K562 (cell line): ENCODE data around the gene PRELID3B. TPM values are rescaled to one million over a fixed set of nuclear protein-coding genes. Genes with fewer than 3 reads are reported as not detected.

ENCODE experiments used
- BRD9 ChIP-seq: fragments of 450-650 bp; IDR thresholded peaks from 2 replicates; pipeline ENCODE4 v1.6.1; 2018; ENCODE audit warnings: low read depth; ENCODE audit not compliant: partially characterized antibody
- C11orf30 ChIP-seq: fragments of 450-650 bp; IDR thresholded peaks from 2 replicates; pipeline ENCODE4 v1.6.1; 2016; ENCODE audit warnings: low read depth, mild to moderate bottlenecking
- CCAR2 ChIP-seq: fragments of 200-400 bp; formaldehyde crosslinking; IDR thresholded peaks from 2 replicates; pipeline ENCODE4 v1.6.1; 2017; ENCODE audit warnings: mild to moderate bottlenecking, low read depth, low read length
- CREM ChIP-seq: IDR thresholded peaks from 2 replicates; pipeline ENCODE4 v1.6.1; 2014; ENCODE audit warnings: antibody characterized with exemption, low read depth
- HMG20A ChIP-seq: fragments of 450-650 bp; formaldehyde crosslinking; conservative IDR thresholded peaks from 2 replicates; pipeline ENCODE4 v1.4.0; 2020; ENCODE audit warnings: mild to moderate bottlenecking, mixed read lengths
- KAT2B ChIP-seq: IDR thresholded peaks from one replicate; pipeline ENCODE4 v1.6.1; 2012; ENCODE audit warnings: low read depth, mild to moderate bottlenecking, control low read depth, inconsistent platforms, low read length, moderate library complexity
- MAFK ChIP-seq: IDR thresholded peaks from 2 replicates; pipeline ENCODE4 v1.6.1; 2011; ENCODE audit warnings: low read length, improper control_type of control experiment
- MXI1 ChIP-seq: IDR thresholded peaks from 2 replicates; pipeline ENCODE4 v1.6.1; 2011; ENCODE audit warnings: low read depth, mild to moderate bottlenecking, improper control_type of control experiment, low read length
- MYBL2 ChIP-seq, 2 experiments: fragments of 450-650 bp in 1 of 2; sonication (generic) in 1 of 2; formaldehyde crosslinking in 1 of 2; IDR thresholded peaks; 2 replicates each; pipeline versions ENCODE4 v1.6.1 to v1.8.1; 2017 to 2022; ENCODE audit warnings: borderline replicate concordance in 1 of 2, inconsistent platforms in 1 of 2, low read depth in 1 of 2, mild to moderate bottlenecking in 1 of 2, missing genetic modification reagents in 1 of 2, moderate library complexity in 1 of 2
- SPI1 ChIP-seq: IDR thresholded peaks from 2 replicates; pipeline ENCODE4 v1.6.1; 2011; ENCODE audit warnings: low read depth, low read length, control low read depth, borderline replicate concordance
- ZC3H8 ChIP-seq: fragments of 450-650 bp; IDR thresholded peaks from 2 replicates; pipeline ENCODE4 v1.6.1; 2017
- polyA plus RNA-seq, 8 experiments: library from polyadenylated mRNA; depleted of rRNA in 4 of 8; stranded (reverse) in 5 of 8; unstranded in 3 of 8; fragments of >200 nt; fragmentation: Nextera tagmentation in 2 of 8; fragmentation: Illumina TruSeq in 1 of 8; extraction: Ambion mirVana in 2 of 8; extraction: Trizol in 1 of 8; gene quantifications; 2 replicates each; pipeline versions ENCODE4 v1.2.1 to v1.2.3, GENCODE V29; 2011 to 2014; ENCODE audit warnings: inconsistent platforms in 1 of 8, missing spikeins in 1 of 8
- total RNA-seq, 7 experiments: library from RNA; depleted of rRNA in 6 of 7; stranded (reverse); fragments of >200 nt in 6 of 7; fragmentation: Illumina TruSeq in 2 of 7; extraction: Trizol in 2 of 7; gene quantifications; 2 replicates each; pipeline versions ENCODE4 v1.2.1 to v1.2.3, GENCODE V29; 2011 to 2021; ENCODE audit warnings: low replicate concordance in 1 of 7
- TF ChIP-seq, protein P1 (sequence below): sonication (generic); formaldehyde crosslinking; IDR thresholded peaks from 2 replicates; pipeline ENCODE4 v1.8.0; 2022; ENCODE audit warnings: mild to moderate bottlenecking, missing genetic modification reagents, borderline replicate concordance
- TF ChIP-seq, protein P2 (sequence below): fragments of 450-650 bp; IDR thresholded peaks from 2 replicates; pipeline ENCODE4 v1.7.1; 2018; ENCODE audit warnings: mild to moderate bottlenecking, low read depth; ENCODE audit not compliant: partially characterized antibody
- TF ChIP-seq, protein P3 (sequence below): fragments of 450-650 bp; IDR thresholded peaks from 2 replicates; pipeline ENCODE4 v1.6.1; 2018; ENCODE audit not compliant: partially characterized antibody
- TF ChIP-seq, protein P4 (sequence below): fragments of 450-650 bp; formaldehyde crosslinking; IDR thresholded peaks from 2 replicates; pipeline ENCODE4 v1.4.0; 2022; ENCODE audit warnings: mild to moderate bottlenecking, moderate library complexity

The PRELID3B gene
- total and polyA plus RNA-seq, 9 of the 15 experiments (the other 6 are each of a cell fraction or from before 2014, with no cell fraction given), result 77.0 to 186 (median 101) TPM

DNA sequence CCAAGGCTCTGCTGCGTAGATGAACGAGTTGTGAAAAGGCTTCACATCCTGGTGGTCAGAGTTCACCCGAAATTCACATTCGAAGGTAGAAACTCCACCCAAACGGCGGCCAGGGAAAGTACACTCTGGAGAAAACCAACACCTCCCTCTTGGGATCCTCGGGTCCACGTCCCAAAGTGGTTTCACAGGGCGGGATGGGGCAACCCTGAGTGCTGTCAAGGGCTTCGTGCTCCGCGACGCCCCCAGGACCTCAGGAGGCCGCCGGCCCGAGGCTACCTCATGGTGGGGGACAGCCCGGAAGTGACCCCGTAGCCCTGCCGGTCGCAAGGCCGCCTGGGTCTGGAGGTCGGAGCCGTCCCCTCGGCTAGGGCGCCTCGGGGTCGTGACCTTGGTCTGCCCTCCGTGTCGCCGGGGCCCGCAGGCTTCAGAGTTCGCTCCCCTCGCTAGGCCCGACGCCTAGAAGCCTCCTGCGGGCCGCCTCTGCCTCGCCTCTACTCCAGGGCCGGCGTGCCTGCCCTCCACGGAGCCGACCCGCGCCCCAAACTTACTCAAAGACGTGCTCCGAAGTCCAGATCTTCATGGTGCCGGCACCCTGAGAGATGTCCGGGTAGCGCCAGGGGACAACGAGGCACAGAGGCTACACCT lies at the start of gene PRELID3B (continued):
- TF ChIP-seq MAFK (no peak), KAT2B (no peak), MYBL2 (IDR thresholded peaks at IDR 0.05; ENCODE audit: low read depth) (no peak), MYBL2 (CRISPR knock-in tag; IDR thresholded peaks at IDR 0.05; ENCODE audit: borderline replicate concordance) (no peak), C11orf30 (no peak), SPI1 (no peak), BRD9 (peak; percentile 22), ZC3H8 (no peak), CCAR2 (no peak), CREM (no peak), HMG20A (CRISPR knock-in tag) (no peak), MXI1 (no peak)
- TF ChIP-seq, protein P1, sequence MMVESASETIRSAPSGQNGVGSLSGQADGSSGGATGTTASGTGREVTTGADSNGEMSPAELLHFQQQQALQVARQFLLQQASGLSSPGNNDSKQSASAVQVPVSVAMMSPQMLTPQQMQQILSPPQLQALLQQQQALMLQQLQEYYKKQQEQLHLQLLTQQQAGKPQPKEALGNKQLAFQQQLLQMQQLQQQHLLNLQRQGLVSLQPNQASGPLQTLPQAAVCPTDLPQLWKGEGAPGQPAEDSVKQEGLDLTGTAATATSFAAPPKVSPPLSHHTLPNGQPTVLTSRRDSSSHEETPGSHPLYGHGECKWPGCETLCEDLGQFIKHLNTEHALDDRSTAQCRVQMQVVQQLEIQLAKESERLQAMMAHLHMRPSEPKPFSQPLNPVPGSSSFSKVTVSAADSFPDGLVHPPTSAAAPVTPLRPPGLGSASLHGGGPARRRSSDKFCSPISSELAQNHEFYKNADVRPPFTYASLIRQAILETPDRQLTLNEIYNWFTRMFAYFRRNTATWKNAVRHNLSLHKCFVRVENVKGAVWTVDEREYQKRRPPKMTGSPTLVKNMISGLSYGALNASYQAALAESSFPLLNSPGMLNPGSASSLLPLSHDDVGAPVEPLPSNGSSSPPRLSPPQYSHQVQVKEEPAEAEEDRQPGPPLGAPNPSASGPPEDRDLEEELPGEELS (CRISPR knock-in tag), result peak; percentile 81
- TF ChIP-seq, protein P2, sequence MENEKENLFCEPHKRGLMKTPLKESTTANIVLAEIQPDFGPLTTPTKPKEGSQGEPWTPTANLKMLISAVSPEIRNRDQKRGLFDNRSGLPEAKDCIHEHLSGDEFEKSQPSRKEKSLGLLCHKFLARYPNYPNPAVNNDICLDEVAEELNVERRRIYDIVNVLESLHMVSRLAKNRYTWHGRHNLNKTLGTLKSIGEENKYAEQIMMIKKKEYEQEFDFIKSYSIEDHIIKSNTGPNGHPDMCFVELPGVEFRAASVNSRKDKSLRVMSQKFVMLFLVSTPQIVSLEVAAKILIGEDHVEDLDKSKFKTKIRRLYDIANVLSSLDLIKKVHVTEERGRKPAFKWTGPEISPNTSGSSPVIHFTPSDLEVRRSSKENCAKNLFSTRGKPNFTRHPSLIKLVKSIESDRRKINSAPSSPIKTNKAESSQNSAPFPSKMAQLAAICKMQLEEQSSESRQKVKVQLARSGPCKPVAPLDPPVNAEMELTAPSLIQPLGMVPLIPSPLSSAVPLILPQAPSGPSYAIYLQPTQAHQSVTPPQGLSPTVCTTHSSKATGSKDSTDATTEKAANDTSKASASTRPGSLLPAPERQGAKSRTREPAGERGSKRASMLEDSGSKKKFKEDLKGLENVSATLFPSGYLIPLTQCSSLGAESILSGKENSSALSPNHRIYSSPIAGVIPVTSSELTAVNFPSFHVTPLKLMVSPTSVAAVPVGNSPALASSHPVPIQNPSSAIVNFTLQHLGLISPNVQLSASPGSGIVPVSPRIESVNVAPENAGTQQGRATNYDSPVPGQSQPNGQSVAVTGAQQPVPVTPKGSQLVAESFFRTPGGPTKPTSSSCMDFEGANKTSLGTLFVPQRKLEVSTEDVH, result no peak
- TF ChIP-seq, protein P3, sequence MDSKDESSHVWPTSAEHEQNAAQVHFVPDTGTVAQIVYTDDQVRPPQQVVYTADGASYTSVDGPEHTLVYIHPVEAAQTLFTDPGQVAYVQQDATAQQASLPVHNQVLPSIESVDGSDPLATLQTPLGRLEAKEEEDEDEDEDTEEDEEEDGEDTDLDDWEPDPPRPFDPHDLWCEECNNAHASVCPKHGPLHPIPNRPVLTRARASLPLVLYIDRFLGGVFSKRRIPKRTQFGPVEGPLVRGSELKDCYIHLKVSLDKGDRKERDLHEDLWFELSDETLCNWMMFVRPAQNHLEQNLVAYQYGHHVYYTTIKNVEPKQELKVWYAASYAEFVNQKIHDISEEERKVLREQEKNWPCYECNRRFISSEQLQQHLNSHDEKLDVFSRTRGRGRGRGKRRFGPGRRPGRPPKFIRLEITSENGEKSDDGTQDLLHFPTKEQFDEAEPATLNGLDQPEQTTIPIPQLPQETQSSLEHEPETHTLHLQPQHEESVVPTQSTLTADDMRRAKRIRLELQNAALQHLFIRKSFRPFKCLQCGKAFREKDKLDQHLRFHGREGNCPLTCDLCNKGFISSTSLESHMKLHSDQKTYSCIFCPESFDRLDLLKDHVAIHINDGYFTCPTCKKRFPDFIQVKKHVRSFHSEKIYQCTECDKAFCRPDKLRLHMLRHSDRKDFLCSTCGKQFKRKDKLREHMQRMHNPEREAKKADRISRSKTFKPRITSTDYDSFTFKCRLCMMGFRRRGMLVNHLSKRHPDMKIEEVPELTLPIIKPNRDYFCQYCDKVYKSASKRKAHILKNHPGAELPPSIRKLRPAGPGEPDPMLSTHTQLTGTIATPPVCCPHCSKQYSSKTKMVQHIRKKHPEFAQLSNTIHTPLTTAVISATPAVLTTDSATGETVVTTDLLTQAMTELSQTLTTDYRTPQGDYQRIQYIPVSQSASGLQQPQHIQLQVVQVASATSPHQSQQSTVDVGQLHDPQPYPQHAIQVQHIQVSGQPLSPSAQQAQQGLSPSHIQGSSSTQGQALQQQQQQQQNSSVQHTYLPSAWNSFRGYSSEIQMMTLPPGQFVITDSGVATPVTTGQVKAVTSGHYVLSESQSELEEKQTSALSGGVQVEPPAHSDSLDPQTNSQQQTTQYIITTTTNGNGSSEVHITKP, result no peak
- TF ChIP-seq, protein P4, sequence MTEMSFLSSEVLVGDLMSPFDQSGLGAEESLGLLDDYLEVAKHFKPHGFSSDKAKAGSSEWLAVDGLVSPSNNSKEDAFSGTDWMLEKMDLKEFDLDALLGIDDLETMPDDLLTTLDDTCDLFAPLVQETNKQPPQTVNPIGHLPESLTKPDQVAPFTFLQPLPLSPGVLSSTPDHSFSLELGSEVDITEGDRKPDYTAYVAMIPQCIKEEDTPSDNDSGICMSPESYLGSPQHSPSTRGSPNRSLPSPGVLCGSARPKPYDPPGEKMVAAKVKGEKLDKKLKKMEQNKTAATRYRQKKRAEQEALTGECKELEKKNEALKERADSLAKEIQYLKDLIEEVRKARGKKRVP (CRISPR knock-in tag), result no peak
